Measurements from ENCODE around the gene PRRT1. TPM values are rescaled to one million over a fixed set of nuclear protein-coding genes. Genes with fewer than 3 reads are reported as not detected.
A peak's percentile ranks its signal among the peaks of the same experiment; 100 is the strongest.
"Not testable (repeated sequence)": the region's sequence is repeated elsewhere in the genome, so short reads cannot be mapped to it uniquely, and the experiment has no call there.

PRRT1 gene
- total RNA-seq, 1 donor: 0.42 TPM

DNA sequence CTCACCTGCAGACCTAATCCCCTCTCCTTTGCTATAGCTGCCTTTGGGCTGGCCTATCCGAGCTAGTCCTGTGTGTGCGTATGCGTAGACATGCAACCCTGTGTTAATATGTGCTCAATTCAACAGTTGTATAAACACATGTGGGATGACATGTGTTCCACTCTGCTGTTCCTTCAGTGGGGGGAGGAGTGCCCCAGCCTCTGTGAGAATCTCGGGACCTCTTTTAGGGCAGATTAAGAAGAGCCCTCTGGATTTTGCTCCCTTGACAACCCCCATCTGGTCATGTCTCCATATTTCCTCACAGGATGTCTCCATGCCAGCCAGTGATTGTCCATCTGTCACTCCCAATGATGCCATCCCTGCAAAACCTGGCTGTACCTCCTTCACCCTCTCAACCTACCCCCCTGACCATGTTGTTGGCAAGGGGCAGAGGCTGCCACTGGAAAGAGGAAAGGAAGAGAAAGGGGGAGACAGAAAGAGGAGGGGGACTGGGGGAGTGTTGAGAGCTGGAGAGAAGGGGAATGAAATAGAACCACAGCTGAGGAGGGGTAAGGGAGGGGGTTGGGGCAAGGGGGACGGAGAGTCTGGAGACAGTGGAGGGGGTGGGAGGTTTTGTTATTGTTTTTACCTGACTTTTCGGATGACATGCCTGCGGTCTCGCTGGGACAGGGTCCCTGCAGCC is 417 bp downstream of the PRRT1 start:
- peaks cover 46% of the 10 kb centered on the region for H3K27me3 ChIP-seq (ENCODE audit: insufficient read depth, low read length)
- no peak overlapping the region for H3K4me3 ChIP-seq (ENCODE audit: low read length)
- peaks cover 46% of the 10 kb centered on the region for H3K4me1 ChIP-seq (ENCODE audit: insufficient read depth, low read length)
- H3K9me3 ChIP-seq (ENCODE audit: low read depth, low read length): no peaks in the 10 kb centered on the region

DNA sequence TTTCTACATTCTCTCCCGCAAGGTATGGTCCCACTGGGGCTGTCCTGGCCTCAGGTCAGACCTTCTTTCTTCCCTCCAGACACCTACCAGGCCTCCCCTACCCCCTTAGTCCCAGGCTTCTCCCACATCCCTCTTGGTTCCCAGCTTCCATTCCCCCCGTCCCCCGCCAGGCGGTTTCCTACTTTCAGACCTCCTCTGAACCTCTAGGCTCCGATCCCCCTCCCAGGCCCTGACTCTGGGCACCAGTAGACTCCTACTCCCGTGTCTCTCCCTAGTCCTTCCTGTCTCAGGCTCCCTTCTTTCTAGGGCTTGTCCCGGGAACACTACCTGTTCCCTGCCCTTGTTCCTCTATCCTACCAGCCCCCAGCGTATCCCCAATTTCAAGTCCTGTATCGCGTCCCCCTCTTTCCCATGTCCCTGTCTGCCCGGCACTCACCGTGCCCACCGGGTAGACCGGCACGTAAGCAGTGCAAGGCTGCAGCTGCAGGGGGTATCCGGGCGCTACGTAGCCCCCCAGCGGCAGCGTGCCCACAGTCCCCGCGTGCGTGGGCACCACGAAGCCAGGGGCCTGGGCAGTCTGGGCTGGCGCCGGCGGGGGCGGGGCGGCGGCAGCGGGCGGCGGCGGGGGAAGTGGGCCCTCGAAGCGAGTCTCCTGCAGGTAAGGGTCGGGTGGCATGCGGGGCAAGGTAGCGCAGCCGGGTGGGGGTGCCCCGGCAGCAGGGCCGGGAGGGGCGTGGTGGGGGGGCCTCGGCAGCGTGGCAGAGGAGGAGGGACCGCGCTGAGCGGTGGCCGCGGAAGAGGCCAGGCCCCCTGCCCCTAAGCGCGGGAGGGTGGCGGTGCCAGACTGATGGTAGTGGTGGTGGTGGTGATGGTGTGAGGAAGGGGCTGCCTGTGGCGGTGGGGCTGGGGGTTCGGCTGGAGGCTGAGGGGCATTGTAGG is 1.5 kb downstream of the PRRT1 start:
- H3K9me3 ChIP-seq (ENCODE audit: low read depth, low read length): no peaks in the 10 kb centered on the region
- peaks cover 40% of the 10 kb centered on the region for H3K4me1 ChIP-seq (ENCODE audit: insufficient read depth, low read length)
- peaks cover 46% of the 10 kb centered on the region for H3K27me3 ChIP-seq (ENCODE audit: insufficient read depth, low read length)
- H3K4me3 ChIP-seq (ENCODE audit: low read length): no peak overlapping the region

DNA sequence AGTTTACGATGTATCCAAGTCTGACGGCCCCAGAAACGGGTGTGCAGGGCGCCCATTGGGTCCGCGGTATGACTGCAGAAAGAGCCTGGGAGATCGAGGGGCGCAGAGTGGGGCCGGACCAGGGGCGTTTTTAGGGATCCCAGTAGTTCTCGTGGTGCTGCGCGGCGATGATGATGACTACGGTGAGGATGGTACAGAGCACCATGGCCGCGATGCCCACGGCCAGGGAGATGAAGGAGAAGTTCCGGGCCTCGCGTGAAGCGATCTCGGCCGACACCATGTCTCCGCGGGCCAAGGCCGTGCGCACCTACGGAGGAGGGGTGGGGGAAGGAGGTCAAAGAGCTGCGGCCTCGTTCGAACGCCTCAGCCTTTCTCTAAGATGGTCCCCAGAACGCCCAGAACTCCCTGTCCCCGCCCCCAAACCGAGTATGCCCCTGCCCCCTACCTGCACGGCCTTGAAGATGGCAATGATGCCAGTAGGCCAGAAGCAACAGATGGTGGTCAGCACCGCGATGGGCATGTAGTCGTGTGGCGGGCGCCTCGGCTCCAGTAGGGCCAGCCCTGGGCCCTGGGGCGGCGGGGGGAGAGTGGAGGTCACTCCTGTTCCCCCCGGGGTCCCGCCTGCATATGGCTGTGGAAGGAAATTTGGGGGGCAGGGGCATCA is 2.5 kb downstream of the PRRT1 start:
- H3K4me3 ChIP-seq (ENCODE audit: low read length): peak overlapping the region; percentile 34
- H3K9me3 ChIP-seq (ENCODE audit: low read depth, low read length): no peaks in the 10 kb centered on the region
- peaks cover 46% of the 10 kb centered on the region for H3K27me3 ChIP-seq (ENCODE audit: insufficient read depth, low read length)
- peaks cover 30% of the 10 kb centered on the region for H3K4me1 ChIP-seq (ENCODE audit: insufficient read depth, low read length)

DNA sequence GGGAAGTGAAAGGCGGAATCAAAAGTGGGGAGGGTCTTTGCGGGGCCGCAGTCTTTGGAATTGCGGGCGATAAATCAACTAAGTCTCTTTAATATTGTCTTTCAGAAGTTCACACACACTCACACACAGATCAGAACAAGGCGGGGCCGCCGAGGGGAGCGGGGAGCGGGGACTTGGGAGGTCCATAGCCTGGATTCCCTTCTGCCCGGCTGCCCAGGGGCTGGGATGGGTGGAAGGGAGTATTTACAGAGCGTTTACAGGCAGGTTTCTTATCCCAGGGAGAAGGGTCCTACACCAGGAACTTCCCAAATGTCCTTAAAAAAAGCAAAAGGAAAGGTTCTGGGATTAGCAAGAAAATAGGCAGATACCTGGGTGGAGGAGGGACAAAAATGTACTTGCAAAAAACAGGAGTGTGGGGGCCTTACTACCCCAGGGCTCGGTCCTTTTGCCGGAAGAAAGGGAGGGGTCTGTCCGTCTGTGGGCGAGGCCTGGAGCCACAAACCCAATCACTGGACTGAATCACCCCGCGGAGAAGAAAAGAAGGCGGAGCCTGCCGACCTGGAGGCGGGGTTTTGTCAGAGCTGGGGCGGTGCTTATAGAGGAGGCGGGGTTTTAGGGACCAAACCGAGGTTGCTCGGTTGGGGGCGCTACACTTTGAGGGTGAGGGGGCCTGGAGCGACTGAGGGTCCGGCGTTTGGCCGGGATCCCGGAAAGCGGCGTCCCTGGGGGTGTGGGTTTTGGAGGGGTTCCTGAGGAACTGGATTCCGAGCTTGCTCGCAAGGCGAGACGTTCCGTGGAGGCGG is 3.2 kb downstream of the PRRT1 start:
- peaks cover 46% of the 10 kb centered on the region for H3K27me3 ChIP-seq (ENCODE audit: insufficient read depth, low read length)
- H3K4me1 ChIP-seq (ENCODE audit: insufficient read depth, low read length): peaks cover 24% of the 10 kb centered on the region
- peak overlapping the region; percentile 34 for H3K4me3 ChIP-seq (ENCODE audit: low read length)
- no peaks in the 10 kb centered on the region for H3K9me3 ChIP-seq (ENCODE audit: low read depth, low read length)

DNA sequence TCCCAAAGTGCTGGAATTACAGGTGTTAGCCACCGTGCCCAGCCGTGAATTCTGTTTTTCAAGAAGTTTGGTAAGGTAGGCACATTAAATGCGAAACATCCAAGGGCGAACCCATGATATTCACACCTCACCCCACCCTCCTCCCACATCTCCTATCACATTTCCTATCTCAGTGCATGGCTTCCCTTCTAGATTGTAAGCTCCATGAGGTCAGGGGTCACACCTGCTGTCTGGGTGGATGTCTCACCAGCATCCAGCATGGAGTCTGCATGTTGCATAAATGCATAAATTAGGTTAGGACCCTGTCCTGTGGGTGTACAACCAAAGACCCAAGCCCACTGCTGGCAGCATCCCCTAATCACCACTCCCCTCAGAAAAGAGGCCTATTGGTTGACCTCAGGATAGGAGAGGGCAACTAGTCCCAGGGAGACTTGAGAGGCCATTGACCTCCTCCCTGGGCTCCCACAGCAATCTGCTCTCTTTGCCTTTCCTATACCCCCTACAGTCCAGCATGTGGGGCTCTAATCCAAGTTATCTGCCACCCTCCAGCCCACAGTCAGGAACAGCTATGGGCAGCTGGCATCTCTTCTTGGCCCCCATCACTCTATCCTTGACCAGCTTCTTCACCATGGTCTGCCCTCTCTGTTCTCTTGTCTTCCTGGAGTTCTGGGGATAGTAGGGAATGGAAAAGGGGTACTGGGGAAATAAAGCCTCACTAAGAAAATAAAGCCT is 4.2 kb downstream of the PRRT1 start:
- Histone ChIP-seq H3K9me3 (ENCODE audit: low read depth, low read length) (no peaks in the 10 kb centered on the region), H3K4me1 (ENCODE audit: insufficient read depth, low read length) (peaks cover 20% of the 10 kb centered on the region), H3K4me3 (ENCODE audit: low read length) (no peak overlapping the region), H3K27me3 (ENCODE audit: insufficient read depth, low read length) (peaks cover 39% of the 10 kb centered on the region)

DNA sequence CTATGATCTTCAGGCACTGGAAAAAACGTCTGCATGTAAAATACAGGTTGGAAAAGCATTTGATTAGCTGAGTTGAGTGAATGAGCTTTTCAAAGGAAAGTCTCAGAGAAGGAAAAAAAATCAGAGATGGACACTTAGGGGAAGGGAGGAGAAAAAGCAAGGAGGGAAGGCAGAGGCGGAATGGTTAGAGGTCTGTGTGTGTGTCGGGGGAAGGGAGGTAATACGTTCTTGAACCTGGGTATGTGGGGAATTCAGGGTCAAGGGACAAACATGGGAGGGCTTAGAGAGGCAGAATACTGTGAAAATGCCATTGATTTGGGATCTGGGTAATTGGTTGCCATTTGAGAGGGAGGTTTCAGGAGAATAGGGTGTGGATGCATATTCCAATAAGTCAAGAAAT is 5.1 kb downstream of the PRRT1 start:
- no peak overlapping the region for H3K4me3 ChIP-seq (ENCODE audit: low read length)
- H3K4me1 ChIP-seq (ENCODE audit: insufficient read depth, low read length): peaks cover 15% of the 10 kb centered on the region
- H3K27me3 ChIP-seq (ENCODE audit: insufficient read depth, low read length): peaks cover 33% of the 10 kb centered on the region
- no peaks in the 10 kb centered on the region for H3K9me3 ChIP-seq (ENCODE audit: low read depth, low read length)

DNA sequence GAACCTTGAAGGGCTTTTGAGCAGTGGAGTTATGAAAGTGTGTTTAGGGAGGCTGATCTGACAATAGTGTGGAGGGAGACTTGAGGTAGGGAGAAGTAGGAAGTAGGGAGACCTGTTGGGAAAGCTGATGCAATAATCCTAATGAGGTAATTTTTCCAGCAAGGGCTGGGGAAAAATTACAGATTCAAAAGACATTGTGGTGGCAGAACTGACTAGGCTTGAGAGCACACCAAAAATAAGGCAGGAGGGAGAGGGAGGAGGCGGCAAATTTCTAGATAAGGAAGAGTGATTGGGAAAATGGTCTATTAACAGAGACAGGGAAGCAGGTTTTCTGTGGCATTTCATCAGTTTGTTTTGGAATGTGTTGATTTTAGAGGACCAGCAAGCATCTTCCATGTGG is 5.5 kb downstream of the PRRT1 start:
- peaks cover 15% of the 10 kb centered on the region for H3K4me1 ChIP-seq (ENCODE audit: insufficient read depth, low read length)
- H3K4me3 ChIP-seq (ENCODE audit: low read length): no peak overlapping the region
- peaks cover 31% of the 10 kb centered on the region for H3K27me3 ChIP-seq (ENCODE audit: insufficient read depth, low read length)
- no peaks in the 10 kb centered on the region for H3K9me3 ChIP-seq (ENCODE audit: low read depth, low read length)

DNA sequence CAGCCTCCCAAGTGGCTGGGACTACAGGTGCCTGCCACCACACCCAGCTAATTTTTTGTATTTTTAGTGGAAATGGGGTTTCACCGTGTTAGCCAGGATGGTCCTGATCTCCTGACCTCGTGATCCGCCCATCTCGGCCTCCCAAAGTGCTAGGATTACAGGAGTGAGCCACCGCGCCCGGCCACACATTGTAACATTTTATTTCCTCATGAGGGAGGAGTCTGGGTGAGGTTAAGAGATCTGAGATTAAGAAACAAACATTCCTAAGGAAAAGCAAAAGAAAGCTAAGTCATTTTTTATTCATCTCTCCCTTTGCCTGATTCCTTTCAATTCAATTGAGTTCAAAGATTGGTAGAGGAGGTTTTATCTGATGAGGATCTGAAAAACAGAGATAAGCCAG is 7.5 kb downstream of the PRRT1 start:
- H3K27me3 ChIP-seq (ENCODE audit: insufficient read depth, low read length): peaks cover 17% of the 10 kb centered on the region
- H3K9me3 ChIP-seq (ENCODE audit: low read depth, low read length); H3K4me3 ChIP-seq (ENCODE audit: low read length): not testable (repeated sequence)
- H3K4me1 ChIP-seq (ENCODE audit: insufficient read depth, low read length): peaks cover 13% of the 10 kb centered on the region

DNA sequence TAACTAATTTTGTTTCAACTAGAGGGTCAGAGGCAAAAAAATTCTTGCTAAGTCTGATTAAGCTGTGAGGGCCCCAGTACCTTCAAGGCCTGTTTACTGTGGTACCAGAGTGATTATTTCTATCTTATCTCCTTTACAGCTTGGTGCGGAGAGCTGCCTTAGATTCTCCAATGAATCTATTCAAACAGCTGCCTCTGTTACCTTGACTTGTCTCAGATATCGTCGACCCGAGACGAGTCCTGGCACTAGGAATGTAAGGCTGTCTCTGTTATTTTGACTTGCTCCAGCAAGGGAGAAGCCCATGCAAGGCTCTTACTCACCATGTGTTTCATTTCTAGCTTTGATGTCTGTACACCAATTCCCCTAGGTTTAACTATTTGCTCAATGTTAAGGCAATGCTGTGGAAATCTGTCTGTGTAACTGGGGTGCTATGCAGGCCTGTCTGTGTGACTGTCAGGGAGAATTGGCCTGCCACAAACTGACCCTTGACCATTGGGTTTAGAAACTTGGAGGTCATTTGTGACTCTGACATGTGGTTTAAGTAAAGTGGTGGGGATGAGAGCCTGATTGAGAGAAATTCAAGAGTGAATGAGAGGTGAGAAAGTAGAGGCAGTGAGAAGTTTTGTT is 11.2 kb downstream of the PRRT1 start:
- H3K27me3 ChIP-seq (ENCODE audit: insufficient read depth, low read length): no peaks in the 10 kb centered on the region
- no peaks in the 10 kb centered on the region for H3K9me3 ChIP-seq (ENCODE audit: low read depth, low read length)
- no peaks in the 10 kb centered on the region for H3K4me1 ChIP-seq (ENCODE audit: insufficient read depth, low read length)
- H3K4me3 ChIP-seq (ENCODE audit: low read length): no peak overlapping the region

DNA sequence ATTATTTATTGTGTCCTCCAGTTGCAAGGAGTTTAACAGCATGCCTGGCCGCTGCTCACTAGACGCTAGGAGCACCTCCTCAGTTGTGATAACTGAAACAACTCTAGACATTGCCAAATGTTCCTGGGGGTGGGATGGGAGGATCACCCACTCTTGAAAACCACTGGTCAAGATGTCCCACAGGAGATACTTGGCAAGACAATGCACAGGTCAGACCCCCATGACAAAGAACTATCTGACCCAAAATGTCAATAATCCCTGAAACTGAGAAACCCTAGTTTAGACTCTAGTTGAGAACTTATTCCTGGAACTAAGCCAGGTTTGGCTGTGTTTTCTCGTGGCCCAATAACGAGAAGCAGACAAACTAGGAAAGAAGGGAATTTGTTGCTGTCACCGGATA is 12.1 kb downstream of the PRRT1 start:
- Histone ChIP-seq H3K9me3 (ENCODE audit: low read depth, low read length) (no peaks in the 10 kb centered on the region), H3K27me3 (ENCODE audit: insufficient read depth, low read length) (no peaks in the 10 kb centered on the region), H3K4me3 (ENCODE audit: low read length) (no peak overlapping the region), H3K4me1 (ENCODE audit: insufficient read depth, low read length) (no peaks in the 10 kb centered on the region)

DNA sequence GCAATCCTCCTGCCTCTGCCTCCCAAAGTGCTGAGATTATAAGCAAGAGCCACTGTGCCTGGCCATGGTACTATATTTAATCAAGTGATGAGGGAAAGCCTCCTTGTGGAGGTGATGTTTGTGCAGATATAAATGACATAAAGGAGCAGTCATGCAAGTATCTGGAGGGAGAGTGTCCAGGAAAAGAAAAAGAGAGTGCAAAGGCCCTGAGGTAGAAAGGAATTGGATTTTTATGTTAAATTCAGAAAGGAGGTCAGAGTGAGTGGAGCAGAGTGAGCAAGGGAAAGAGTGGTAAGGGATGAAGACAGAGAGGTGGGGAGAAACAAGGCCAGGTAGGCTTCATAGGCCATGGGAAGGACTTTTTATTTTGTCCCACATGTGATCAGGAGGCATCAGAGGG is 14.3 kb downstream of the PRRT1 start:
- H3K27me3 ChIP-seq (ENCODE audit: insufficient read depth, low read length): no peaks in the 10 kb centered on the region
- H3K4me3 ChIP-seq (ENCODE audit: low read length): no peak overlapping the region
- no peaks in the 10 kb centered on the region for H3K4me1 ChIP-seq (ENCODE audit: insufficient read depth, low read length)
- no peaks in the 10 kb centered on the region for H3K9me3 ChIP-seq (ENCODE audit: low read depth, low read length)

DNA sequence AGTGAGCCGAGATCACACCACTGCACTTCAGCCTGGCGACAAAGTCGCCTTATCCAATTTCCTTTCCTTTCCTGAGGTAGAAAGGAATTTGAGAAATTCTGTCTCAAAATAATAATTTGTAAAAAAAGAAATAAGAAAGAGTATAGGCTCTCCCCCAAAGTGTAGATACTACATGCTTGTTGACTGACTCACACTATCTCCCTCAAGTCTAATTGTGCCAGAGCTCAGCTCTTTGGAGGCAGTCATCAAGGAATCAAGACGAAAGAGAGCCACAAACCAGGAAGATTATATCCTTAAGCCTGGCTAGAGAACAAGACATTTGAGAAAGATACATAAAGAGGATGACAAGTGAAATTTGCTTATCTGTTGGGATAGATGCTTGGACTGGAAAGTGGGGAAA is 18.0 kb downstream of the PRRT1 start:
- no peak overlapping the region for H3K4me3 ChIP-seq (ENCODE audit: low read length)
- peaks cover 18% of the 10 kb centered on the region for H3K4me1 ChIP-seq (ENCODE audit: insufficient read depth, low read length)
- H3K27me3 ChIP-seq (ENCODE audit: insufficient read depth, low read length): no peaks in the 10 kb centered on the region
- no peaks in the 10 kb centered on the region for H3K9me3 ChIP-seq (ENCODE audit: low read depth, low read length)

DNA sequence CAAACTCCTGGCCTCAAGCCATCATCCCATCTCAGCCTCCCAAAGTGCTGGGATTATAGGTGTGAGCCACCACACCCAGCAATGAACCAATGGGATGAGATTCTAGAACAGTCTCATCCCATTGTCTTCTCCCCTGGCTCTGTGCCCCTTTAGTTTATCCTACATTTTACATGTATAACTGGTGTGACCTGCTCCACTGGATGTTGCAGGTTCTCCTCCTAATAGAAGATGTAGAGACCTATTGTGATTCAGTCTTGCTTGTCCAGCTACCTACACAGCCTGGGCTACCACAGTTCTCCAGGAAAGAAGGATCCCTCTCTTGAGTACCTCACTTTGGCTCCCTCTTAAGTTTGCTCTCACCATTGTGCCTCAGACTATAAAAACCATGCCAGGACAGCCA is 19.6 kb downstream of the PRRT1 start:
- no peaks in the 10 kb centered on the region for H3K9me3 ChIP-seq (ENCODE audit: low read depth, low read length)
- H3K27me3 ChIP-seq (ENCODE audit: insufficient read depth, low read length): no peaks in the 10 kb centered on the region
- peaks cover 29% of the 10 kb centered on the region for H3K4me1 ChIP-seq (ENCODE audit: insufficient read depth, low read length)
- H3K4me3 ChIP-seq (ENCODE audit: low read length): no peak overlapping the region

Measured in mononuclear cell (primary cell).